CD4-positive, alpha-beta T cell treated with Interleukin-15 for 1 hour (primary cell): ENCODE data around the gene RPS3.
"Not testable (repeated sequence)": the region's sequence is repeated elsewhere in the genome, so short reads cannot be mapped to it uniquely, and the experiment has no call there.

Source experiments
- DNase-seq: peaks from one replicate; pipeline ENCODE4 v3.0.0-alpha.2; 2020

Gene RPS3

DNA sequence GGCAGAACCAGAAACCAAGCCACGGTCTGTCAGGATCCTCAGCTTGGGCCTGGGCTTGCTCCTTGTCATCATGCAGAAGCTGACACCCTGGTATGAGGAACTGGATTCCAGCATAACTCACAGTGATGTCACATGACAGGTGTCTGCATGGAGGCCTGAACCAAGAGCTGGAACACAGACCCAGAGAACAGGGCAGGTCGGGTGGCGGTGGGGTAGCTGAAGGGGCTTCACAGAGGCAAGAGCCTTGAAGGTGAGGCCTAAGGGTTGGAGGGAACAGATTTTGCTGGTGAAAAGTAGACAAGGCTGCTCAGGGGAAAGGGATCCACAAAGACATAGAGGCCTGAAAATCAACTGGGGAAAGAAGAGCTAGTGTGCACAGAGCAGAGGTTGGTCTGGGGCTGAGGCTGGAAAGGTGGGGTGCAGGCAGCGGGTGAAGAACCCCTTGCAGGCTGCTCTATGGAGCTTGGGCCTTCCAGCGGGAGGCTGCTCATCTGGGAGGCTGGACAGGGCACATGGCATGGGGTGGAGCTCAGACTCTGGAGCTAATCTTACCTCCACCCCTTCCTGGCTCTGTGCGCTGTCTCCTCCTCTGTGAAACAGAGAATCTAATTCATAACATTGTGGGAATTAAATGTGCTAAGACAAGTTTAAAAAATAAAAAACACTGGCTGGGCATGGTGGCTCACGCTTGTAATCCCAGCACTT lies 18.4 kb upstream of the RPS3 start:
- peak; percentile 33 for DNase-seq

DNA sequence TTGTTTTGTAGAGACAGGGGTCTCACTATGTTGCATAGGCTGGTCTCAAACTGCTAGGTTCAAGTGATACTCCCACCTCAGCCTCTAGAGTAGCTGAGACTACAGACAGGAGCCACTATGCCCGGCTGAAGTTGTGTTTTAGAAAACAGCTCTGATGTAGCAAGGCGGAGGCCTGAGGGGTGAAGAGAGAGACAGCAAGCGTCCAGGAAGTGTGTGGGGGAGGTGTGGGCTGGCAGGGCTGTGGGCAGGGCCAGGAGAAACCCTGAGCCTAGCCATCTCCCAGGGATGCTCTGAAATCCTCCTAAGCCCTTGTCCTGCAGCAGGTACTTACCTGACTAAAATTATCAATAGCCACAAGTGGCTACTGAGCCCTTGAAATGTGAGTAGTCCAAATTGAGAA lies 16.1 kb upstream of the RPS3 start:
- DNase-seq, result peak; percentile 51

DNA sequence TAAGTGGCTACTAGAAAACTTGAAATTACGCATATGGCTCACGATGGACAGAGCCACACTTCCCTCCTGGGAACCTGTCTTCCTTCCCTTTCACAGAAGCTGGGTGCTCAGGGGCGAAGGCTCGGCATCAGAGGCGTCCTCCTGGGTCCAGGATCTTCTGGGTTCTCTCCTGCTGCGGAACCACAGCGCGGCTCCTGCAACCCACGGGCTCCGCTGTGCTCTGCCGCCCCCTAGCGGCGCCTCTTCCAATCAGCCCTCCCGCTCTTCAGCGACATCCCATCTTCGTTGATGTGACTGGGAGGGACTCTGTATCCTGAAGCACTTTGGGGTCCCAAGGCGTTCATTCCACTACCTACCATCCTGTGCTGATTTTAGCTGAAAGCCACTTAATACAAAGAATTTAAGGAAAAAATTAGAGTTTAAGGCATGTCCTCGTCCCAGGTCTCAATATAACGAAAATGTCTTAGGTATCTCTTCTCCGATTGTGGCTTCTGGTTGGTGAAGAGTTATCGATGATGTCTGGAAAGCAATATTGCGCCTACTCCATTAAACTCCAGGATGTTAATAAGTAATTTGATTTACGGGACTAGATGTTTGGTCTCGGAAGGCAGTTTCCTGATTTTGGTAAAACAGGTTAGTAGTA lies 14.8 kb upstream of the RPS3 start:
- peak; percentile 75 for DNase-seq

DNA sequence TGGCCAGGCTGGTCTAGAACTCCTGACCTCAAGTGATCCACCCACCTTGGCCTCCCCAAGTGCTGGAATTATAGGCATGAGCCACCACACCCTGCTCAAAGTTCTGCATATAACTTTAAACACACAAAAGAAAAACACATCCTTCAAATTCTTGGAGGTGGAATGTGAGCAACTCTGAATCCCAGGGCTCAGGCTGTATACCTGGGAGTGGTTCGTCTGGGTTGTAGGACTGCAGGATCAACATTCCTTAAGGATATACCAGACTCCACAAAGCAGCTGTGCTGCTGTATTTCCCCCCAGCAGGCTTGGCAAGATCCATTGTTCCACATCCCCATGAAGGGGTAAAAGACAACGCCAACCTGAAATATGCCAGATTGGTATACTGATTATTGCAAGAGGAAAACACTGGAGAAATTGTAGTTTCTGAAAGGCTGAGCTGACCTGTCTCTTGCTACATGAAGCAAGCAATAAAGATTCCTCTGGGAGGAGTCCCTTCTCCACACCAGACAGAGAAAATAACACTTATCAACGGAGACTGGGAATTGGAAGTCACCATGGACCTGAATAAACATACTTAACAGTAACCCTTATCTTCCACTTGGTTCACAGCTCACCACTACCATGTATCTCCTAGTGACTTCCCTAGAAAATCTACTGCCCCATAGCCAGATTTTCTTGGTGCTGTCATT lies 12.2 kb upstream of the RPS3 start:
- no peak for DNase-seq

DNA sequence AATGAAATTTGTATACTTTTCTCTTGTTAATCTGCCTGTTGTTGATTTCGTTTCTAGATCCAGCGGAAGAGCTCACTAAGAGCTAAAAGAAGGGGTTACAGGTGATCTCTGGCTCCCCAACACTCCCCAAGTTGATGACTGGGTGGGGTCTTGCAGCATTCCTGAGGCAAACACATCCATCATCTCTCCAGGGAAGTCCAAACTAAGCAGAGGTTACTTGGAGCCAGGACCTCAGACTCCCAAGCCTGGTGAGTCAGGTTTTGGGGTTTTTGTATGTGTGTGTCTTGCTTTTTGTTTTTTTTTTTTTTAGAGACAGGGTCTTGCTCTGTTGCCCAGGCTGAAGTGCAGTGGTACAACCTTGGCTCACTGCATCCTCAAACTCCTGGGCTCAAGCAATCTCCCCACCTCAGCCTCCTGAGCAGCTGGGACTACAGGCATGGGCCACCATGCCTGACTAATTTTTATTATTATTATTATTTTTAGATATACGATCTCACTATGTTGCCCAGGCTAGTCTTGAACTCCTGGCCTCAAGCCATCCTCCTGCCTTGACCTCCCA lies 11.5 kb upstream of the RPS3 start:
- no peak for DNase-seq

DNA sequence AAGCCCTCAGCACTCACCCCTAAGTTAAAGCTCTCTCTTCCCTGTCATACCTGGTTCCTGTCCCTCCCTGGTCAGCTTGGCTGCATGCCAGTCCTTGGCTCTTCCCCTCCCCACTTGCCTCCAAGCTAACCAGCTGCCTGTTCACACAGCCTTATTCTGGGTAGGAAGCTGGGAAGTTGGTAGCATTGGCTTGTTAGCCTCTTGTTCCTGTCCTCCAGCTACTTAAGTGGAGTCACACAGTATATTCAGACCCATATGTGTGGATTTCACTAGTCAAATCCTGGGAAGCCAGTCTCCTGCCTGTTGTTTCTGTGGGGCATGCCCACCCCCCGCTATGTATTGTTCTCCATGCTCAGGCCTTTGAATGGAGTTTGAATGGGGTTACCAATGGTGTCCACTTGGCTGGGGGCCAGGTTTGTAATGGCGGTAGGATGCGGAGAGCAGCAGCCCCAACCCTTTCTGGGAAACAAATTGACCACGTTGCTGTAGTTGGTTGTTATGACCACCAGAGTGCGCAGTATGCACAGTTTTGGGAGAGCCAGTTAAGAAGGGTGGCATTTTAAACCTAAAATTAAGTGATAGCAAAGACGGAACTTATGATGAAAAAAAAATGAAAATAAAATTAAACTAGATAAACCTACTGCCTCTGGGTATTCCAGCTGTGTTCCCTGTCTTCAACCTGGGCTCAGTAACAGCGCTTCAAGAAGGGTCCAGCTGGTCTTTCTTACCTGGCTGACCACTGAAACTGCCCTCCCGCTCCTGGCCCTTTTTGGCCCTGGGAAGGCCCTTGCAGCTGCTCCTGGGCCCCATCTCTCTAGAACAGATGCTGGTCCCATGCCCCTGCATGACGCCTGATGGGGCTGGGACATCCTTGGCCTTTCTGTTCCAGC lies 10.7 kb upstream of the RPS3 start:
- DNase-seq, result peak; percentile 78

DNA sequence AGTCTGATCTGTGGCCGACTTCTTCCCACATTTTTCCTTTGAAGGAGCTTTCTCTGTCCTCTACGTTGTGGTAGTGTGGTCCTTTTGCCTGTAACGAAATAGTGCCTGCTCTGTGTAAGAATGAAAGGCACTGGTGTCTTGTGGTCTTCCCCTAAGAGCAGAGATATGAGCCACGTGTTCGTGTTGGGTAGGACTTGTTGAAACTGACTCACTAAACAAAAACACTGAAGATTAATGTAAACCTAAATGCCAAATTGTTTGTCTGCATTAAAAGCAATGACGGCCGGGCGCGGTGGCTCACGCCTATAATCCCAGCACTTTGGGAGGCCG lies 10.1 kb upstream of the RPS3 start:
- no peak for DNase-seq

DNA sequence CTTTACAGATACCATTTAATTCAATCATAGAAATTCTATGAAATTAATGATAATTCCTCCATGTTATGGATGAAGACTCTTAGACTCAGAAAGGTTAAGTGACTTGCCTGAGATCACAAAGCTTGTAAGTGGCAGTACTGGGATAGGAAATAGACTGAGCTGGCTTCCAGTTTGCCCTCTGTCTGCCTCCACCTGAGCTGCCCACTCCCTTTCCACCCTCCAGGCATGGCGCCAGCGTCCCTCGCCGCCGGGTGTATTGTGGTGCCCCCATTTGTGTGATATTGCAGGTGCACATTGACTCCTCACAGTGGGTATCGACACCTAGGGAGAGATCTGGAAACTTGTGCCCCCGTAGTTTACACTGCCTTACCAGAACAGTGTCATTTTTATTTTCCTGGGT lies 9.4 kb upstream of the RPS3 start:
- DNase-seq, result no peak

DNA sequence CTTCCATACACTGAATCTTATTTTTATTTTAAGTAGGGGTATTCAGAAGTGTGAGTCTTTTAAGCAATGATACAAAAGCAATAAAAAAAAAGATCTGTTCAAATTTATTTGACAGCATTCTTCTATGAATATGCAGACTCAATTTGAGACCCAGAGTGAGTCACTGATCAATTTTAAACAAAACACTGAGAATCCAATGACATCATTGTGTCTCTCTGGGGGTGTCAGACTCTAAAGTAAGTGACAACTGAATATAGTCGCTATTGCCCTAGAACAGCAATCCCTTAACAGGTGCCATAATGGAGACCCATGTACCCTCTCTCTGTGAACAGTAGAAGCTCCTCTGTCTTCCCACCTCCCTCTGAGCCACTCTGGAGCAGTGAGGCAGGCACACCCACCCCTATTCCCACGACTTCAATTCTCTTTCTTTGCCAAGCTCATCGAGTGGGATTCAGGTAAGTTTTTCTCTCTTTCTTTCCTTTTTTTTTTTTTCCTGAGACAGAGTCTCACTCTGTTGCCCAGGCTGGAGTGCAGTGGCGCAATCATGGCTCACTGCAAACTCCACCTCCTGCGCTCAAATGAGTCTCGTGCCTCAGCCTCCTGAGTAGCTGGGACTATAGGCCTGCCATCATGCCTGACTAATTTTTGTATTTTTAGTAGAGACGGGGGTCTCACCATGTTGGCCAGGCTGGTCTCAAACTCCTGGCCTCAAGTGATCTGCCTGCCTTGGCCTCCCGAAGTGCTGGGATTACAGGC lies 5.1 kb upstream of the RPS3 start:
- DNase-seq, result no peak

DNA sequence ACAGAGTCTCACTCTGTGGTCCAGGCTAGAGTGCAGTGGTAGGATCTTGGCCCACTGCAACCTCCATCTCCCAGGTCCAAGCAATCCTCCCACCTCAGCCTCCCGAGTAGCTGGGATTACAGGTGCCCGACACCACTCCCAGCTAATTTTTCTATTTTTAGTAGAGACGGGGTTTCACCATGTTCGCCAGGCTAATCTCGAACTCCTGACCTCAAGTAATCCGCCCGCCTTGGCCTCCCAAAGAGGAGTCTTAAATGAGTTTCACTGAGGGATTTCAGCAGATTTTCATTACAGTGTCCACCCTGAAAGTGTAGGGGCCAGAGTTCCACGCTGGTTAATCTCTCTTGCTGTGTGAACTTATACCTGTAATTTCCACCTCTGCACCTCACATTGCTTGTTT lies 412 bp upstream of the RPS3 start:
- no peak for DNase-seq

DNA sequence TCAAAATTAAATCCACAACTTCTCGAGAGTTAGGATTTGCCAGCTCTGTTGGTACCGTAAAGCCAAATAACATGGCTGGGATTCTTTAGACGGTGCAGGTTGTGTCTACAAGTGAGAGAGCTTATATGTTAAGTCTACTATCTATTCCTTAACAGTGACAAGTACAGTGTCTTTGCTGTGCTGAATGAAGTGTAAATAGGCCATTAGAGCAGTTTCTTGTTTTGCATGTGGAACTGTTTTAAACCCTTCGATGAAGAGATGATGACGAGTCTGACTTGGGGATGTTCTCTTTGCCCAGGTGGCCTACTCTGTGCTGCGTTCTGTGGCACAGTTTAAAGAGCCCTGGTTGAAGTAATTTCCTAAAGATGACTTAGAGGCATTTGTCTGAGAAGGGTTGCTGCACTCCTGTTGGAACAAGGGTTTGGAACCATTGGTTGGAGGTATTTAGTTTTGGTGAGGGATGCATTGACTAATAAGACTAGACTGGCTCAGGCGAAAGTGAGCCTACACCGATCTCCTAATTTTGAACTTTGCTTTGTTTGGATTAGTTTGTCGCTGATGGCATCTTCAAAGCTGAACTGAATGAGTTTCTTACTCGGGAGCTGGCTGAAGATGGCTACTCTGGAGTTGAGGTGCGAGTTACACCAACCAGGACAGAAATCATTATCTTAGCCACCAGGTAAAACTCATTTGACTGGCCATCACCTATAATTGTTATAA lies 988 bp downstream of the RPS3 start:
- DNase-seq, result no peak

DNA sequence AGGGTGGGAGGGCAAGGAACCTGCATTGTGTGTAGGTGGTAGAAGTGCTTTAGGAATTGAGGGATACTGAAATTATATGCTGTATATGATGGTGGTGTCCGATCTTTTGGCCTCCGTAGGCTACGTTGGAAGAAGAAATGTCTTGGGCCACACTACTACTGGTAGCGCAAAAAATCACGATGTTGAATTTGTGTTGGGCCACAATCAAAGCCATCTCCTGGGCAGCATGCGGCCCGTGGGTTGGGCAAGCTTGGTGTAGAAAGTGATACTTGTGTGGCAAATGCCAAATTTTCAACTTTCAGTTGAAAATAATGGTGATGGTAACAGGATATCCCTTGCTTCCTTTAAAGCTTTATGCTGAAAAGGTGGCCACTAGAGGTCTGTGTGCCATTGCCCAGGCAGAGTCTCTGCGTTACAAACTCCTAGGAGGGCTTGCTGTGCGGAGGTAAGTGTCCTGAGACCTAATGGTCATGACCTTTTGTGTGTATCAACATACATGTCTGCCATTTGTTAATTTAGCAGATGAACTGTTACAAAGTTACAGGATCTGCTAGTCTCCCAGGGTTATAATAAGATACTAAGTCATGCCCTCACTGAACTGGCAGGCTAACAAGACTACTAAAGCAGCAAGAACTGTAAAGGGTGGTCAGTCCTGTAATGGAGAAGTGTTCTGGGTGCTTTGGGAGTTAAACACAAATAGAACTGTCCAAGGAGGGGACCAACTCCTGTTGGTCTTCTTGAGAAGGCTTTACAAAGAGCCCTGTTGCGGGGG lies 2.9 kb downstream of the RPS3 start:
- no peak for DNase-seq

DNA sequence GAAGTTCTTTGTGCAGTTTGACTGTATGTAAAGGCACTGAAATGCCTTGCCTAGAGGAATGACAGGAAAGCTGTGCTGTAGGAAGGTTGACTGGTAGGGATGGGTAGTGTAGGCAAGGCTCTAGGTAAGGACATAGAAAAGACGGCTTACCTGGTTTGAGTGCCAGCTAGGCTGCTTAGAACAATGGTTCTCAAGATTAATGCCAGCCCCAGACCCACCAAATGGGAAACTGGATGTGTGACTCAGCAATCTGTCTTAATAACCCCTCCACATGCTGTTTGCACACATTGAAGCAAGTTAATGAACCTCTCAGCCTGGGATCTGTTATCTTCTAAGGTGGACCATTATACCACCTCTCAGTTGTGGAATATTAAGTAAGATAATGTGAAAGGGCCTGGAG lies 3.7 kb downstream of the RPS3 start:
- DNase-seq, result no peak

DNA sequence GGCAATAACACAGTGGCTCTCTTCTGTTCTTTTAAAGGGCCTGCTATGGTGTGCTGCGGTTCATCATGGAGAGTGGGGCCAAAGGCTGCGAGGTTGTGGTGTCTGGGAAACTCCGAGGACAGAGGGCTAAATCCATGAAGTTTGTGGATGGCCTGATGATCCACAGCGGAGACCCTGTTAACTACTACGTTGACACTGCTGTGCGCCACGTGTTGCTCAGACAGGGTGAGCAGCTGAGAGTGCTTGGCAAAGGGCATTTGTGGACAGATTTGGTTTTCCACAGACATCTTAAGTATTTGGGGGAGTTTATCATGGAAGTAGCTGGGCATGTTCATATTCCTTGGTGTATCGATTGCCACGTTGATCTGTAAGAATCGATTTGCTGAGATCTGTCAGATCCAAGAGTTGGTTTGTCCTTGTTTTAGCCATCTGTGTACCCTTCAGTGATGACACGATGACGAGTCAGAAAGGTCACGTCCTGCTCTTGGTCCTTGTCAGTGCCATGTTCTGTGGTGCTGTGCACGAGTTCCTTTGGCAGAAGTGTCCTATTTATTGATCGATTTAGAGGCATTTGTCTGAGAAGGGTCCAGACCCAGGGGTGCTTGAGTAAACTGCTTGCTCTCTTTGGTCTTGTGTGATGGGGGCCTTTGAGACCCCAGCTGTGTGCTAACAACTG lies 4.8 kb downstream of the RPS3 start:
- DNase-seq, result no peak

DNA sequence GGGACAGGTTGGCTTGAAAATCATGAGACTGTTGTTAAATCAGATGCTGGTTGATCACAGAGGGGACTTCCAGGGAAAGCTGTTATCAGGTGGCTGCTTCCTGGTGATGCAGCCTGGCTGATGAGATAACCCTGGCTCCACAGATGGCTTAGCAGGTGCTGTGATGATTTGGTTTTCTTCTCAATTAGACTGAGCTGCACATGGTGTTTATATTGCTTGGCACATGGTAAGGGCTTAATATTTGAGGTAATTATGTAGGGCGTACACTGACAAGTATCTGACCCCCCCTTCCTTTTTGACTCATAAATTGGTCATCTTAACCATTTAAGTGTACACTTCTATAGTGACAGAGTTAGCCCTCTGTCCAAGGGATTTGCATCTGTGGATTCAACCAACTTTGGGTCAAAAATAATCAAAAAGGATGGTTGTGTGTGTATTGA lies 7.0 kb downstream of the RPS3 start:
- no peak for DNase-seq

DNA sequence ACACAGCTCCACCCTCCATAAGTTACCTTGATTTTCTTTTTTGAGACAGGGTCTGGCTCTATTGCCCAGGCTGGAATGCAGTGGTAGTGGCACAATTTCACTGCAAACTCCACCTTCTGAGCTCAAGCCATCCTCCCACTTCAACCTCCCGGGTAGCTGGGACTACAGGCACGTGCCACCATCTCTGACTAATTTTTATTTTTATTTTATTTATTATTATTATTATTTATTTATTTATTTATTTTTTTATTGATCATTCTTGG lies 9.6 kb downstream of the RPS3 start:
- no peak for DNase-seq

DNA sequence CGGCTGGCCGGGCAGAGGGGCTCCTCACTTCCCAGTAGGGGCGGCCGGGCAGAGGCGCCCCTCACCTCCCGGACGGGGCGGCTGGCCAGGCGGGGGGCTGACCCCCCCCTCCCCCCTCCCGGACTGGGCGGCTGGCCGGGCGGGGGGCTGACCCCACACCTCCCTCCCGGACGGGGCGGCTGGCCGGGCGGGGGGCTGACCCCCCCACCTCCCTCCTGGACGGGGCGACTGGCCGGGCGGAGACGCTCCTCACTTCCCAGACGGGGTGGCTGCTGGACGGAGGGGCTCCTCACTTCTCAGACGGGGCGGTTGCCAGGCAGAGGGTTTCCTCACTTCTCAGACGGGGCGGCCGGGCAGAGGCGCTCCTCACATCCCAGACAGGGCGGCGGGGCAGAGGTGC lies 10.7 kb downstream of the RPS3 start:
- not testable (repeated sequence) for DNase-seq

DNA sequence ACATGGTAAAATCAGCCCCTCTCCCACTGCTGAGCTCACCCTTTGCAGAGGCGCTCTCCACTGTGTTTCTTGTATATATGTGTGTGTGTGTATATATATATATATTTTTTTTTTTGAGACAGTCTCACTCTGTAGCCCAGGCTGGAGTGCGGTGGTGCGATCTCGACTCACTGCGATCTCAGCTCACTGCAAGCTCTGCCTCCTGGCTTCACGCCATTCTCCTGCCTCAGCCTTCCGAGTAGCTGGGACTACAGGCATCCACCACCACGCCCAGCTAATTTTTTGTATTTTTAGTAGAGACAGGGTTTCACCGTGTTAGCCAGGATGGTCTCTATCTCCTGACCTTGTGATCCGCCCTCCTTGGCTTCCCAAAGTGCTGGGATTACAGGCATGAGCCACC lies 13.8 kb downstream of the RPS3 start:
- not testable (repeated sequence) for DNase-seq

DNA sequence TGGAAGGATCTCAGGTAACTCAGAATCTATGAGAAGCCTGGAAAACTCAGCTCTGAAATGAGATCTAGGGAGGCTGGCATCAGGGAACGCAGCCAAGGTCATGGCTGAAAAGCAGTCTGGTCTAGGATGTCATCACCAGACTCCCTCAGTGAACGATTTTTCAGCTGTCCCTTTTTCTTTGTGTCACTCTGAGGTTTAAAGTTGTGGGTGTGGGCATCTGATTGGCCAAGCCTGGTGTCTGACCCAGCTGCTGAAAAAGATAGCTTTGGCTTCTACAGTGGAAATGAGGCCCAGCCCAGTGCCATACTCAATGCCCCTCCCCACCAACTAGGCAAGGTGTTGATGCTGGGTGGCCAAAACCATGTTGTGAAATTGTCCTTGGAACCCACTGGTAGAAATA lies 14.5 kb downstream of the RPS3 start:
- no peak for DNase-seq

DNA sequence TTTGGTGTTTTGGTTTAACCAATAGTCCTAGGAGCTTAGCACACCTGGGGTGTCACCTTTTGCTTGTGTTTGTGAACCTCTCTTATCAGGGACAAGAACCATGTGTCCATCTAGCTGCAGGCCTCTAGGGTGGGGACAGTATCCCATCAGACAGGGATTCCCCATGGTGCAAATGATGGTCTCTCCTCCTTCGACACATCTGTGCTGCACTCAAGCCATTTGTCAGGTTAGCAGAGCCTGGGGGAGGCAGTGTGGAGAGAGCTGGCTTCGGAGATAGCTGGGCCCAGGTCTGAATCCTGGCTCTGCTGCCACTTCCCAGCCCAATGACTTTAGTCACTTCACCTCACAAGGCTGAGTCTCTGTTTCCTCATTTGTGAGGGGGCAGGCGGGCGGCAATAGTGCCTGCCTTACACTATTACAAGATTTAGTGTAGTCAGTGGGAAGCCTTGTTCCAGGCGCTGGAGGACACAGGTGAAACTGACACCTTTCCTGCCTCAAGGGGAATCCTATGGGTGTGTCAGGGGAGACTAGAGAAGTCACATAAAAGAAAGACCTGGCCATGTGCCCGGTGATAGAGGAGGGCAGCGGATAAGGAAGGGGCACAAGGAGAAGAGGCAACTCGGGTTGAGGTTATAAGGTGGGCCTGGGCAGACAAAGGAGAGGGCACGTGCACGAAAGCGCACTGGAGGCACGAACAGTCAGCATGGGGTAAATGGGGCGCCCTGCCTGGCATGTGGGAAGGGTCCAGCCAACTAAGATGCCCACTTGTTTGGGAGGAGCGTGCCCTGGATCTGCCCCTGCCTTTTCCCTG lies 21.1 kb downstream of the RPS3 start:
- no peak for DNase-seq
